Measurements from ENCODE around the gene EBF4.
A peak's percentile ranks its signal among the peaks of the same experiment; 100 is the strongest.

Gene EBF4

GRCh38 chr20:2700913-2701620 is 8.5 kb downstream of the EBF4 start:
- no peak for DNase-seq

GRCh38 chr20:2701671-2702081 is 9.1 kb downstream of the EBF4 start:
- DNase-seq = no peak

- no peak for DNase-seq
Measured at GRCh38 chr20:2703716-2704475, 11.3 kb downstream of the EBF4 start.

- DNase-seq = no peak
Measured at GRCh38 chr20:2705931-2706645, 13.5 kb downstream of the EBF4 start.

GRCh38 chr20:2706688-2707352 is 14.2 kb downstream of the EBF4 start:
- DNase-seq = no peak

GRCh38 chr20:2707353-2708072 is 14.9 kb downstream of the EBF4 start:
- DNase-seq = no peak

- no peak for DNase-seq
Measured at GRCh38 chr20:2708073-2708415, 15.5 kb downstream of the EBF4 start.

GRCh38 chr20:2708665-2709064 is 16.1 kb downstream of the EBF4 start:
- no peak for DNase-seq

GRCh38 chr20:2709205-2709981 is 16.8 kb downstream of the EBF4 start:
- no peak for DNase-seq

- peak; percentile 13 for DNase-seq
Measured at GRCh38 chr20:2713285-2713684, 20.7 kb downstream of the EBF4 start.

- peak; percentile 22 for DNase-seq
Measured at GRCh38 chr20:2729251-2729713, 36.7 kb downstream of the EBF4 start.

GRCh38 chr20:2729791-2730190 is 37.2 kb downstream of the EBF4 start:
- DNase-seq = no peak

- DNase-seq = no peak
Measured at GRCh38 chr20:2734899-2735298, 42.3 kb downstream of the EBF4 start.

- DNase-seq = no peak
Measured at GRCh38 chr20:2736441-2736840, 43.9 kb downstream of the EBF4 start.

- no peak for DNase-seq
Measured at GRCh38 chr20:2738331-2739041, 45.9 kb downstream of the EBF4 start.

- no peak for DNase-seq
Measured at GRCh38 chr20:2739042-2739398, 46.4 kb downstream of the EBF4 start.

- no peak for DNase-seq
Measured at GRCh38 chr20:2740702-2741101, 48.1 kb downstream of the EBF4 start.

- DNase-seq = no peak
Measured at GRCh38 chr20:2741463-2741862, 48.9 kb downstream of the EBF4 start.

- no peak for DNase-seq
Measured at GRCh38 chr20:2741881-2742280, 49.3 kb downstream of the EBF4 start.

- DNase-seq = no peak
Measured at GRCh38 chr20:2742431-2742830, 49.9 kb downstream of the EBF4 start.

- peak; percentile 33 for DNase-seq
Measured at GRCh38 chr20:2742934-2743559, 50.5 kb downstream of the EBF4 start.

All from GDM1 (cell line).